Nephron (organoid): ENCODE measurements around the gene NOBOX.
"Not testable (repeated sequence)": the region's sequence is repeated elsewhere in the genome, so short reads cannot be mapped to it uniquely, and the experiment has no call there.

Experiments used
- H3K27ac Mint-ChIP-seq, 3 experiments: 2 replicates each; pipeline ENCODE4 v1.8.0; 2020; ENCODE audit warnings: mixed read lengths in 3 of 3, mild to moderate bottlenecking in 2 of 3, moderate library complexity in 1 of 3
- H3K27me3 Mint-ChIP-seq: 2 replicates; pipeline ENCODE4 v1.8.0; 2021; ENCODE audit warnings: low read depth, mild to moderate bottlenecking, moderate library complexity, mixed read lengths
- H3K36me3 Mint-ChIP-seq: 2 replicates; pipeline ENCODE4 v1.8.0; 2020; ENCODE audit warnings: low read depth, mixed read lengths
- H3K4me1 Mint-ChIP-seq: 2 replicates; pipeline ENCODE4 v1.8.0; 2020; ENCODE audit warnings: mixed read lengths
- H3K4me3 Mint-ChIP-seq, 3 experiments: 2 replicates each; pipeline ENCODE4 v1.8.0; 2020; ENCODE audit warnings: mild to moderate bottlenecking in 3 of 3, mixed read lengths in 3 of 3, moderate library complexity in 2 of 3
- H3K9me3 Mint-ChIP-seq: 2 replicates; pipeline ENCODE4 v1.8.0; 2020; ENCODE audit warnings: mixed read lengths
- TF ChIP-seq, protein P1 (sequence below), 3 experiments: fragments of 200-600 bp; sonication (generic); IDR thresholded peaks; one replicate each; pipeline ENCODE4 v1.5.0; 2021; ENCODE audit warnings: antibody characterized with exemption in 3 of 3; ENCODE audit not compliant: unreplicated experiment in 3 of 3

Gene NOBOX

GRCh38 chr7:144378651-144379050, 24.8 kb downstream of the NOBOX start:
- TF ChIP-seq, protein P1, sequence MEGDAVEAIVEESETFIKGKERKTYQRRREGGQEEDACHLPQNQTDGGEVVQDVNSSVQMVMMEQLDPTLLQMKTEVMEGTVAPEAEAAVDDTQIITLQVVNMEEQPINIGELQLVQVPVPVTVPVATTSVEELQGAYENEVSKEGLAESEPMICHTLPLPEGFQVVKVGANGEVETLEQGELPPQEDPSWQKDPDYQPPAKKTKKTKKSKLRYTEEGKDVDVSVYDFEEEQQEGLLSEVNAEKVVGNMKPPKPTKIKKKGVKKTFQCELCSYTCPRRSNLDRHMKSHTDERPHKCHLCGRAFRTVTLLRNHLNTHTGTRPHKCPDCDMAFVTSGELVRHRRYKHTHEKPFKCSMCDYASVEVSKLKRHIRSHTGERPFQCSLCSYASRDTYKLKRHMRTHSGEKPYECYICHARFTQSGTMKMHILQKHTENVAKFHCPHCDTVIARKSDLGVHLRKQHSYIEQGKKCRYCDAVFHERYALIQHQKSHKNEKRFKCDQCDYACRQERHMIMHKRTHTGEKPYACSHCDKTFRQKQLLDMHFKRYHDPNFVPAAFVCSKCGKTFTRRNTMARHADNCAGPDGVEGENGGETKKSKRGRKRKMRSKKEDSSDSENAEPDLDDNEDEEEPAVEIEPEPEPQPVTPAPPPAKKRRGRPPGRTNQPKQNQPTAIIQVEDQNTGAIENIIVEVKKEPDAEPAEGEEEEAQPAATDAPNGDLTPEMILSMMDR (IDR thresholded peaks at IDR 0.05; ENCODE audit: unreplicated experiment in 3 of 3): no peak
- Mint-ChIP-seq H3K4me3 (no peak overlapping the region), H3K9me3 (no peaks in the 10 kb centered on the region), H3K4me1 (no peaks in the 10 kb centered on the region), H3K27me3 (no peaks in the 10 kb centered on the region), H3K27ac (no peak overlapping the region), H3K36me3 (peaks cover 25% of the 10 kb centered on the region)

- H3K4me3 Mint-ChIP-seq, H3K4me1 Mint-ChIP-seq, H3K27me3 Mint-ChIP-seq, H3K27ac Mint-ChIP-seq, H3K36me3 Mint-ChIP-seq, H3K9me3 Mint-ChIP-seq: not testable (repeated sequence)
These were observed 34.3 kb downstream of the NOBOX start for GRCh38 chr7:144369221-144369620.

- H3K9me3 Mint-ChIP-seq, H3K27me3 Mint-ChIP-seq, H3K4me1 Mint-ChIP-seq, H3K4me3 Mint-ChIP-seq, H3K27ac Mint-ChIP-seq, H3K36me3 Mint-ChIP-seq: not testable (repeated sequence)
These were observed 36.2 kb downstream of the NOBOX start for GRCh38 chr7:144367250-144367649.

DNA sequence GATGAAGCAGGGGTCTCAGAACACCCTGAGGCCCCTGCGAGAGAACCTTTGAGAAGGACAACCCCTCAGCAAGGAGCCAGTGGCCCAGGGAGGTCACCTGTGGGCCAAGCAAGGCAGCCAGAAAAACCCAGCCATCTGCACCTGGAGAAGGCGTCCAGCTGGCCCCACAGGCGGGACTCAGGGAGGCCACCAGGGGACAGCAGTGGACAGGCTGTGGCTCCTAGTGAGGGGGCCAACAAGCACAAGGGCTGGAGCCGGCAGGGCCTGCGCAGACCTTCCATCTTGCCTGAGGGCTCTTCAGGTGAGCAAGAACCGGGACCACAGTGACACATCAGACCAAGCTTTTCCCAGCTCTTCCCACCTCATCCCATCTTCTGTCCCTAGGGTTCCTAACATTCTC, 38.0 kb downstream of the NOBOX start:
- not testable (repeated sequence) for H3K9me3 Mint-ChIP-seq, H3K27me3 Mint-ChIP-seq, H3K36me3 Mint-ChIP-seq, H3K27ac Mint-ChIP-seq, H3K4me1 Mint-ChIP-seq, H3K4me3 Mint-ChIP-seq

- not testable (repeated sequence) for H3K9me3 Mint-ChIP-seq, H3K4me3 Mint-ChIP-seq, H3K4me1 Mint-ChIP-seq, H3K27me3 Mint-ChIP-seq, H3K27ac Mint-ChIP-seq, H3K36me3 Mint-ChIP-seq
These were observed 41.4 kb downstream of the NOBOX start for GRCh38 chr7:144362061-144362460.

GRCh38 chr7:144356860-144357259, 46.6 kb downstream of the NOBOX start:
- H3K9me3 Mint-ChIP-seq, H3K27me3 Mint-ChIP-seq, H3K4me3 Mint-ChIP-seq, H3K36me3 Mint-ChIP-seq, H3K4me1 Mint-ChIP-seq, H3K27ac Mint-ChIP-seq: not testable (repeated sequence)

GRCh38 chr7:144356185-144356584, 47.3 kb downstream of the NOBOX start:
- not testable (repeated sequence) for H3K36me3 Mint-ChIP-seq, H3K27ac Mint-ChIP-seq, H3K27me3 Mint-ChIP-seq, H3K9me3 Mint-ChIP-seq, H3K4me1 Mint-ChIP-seq, H3K4me3 Mint-ChIP-seq

- not testable (repeated sequence) for H3K36me3 Mint-ChIP-seq, H3K4me1 Mint-ChIP-seq, H3K9me3 Mint-ChIP-seq, H3K27me3 Mint-ChIP-seq
- Mint-ChIP-seq H3K27ac (peak within 1 kb of the TSS; percentile 90 to 95 (median 94)), H3K4me3 (peak within 1 kb of the TSS; percentile 88 to 93 (median 90))
These were observed 48.2 kb downstream of the NOBOX start, which contains the start of gene ARHGEF5 for GRCh38 chr7:144355176-144355822. TSS of gene ARHGEF5 (plus strand) at chr7:144355402. CDS start at chr7:144362670, 7,268 bp downstream.

DNA sequence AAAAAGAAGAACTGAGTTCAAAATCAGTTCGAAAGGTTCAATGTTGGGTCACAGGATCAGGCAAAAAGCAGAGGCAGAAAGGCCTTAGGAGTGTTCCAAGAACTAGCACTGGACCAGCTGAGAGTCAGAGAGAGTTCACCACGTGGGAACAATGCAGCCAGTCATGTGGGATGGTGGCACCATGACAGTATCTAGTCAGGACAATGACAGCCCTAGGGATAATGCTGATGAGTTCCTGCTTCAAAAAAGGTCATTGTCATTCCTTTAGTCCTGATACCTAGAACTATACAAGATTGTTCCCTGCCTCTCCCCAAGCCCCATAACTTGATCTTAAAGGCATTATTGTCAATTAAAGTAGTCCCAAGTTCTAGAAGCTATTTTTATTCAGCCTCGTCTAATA, 51.8 kb downstream of the NOBOX start:
- H3K4me3 Mint-ChIP-seq, H3K36me3 Mint-ChIP-seq, H3K4me1 Mint-ChIP-seq, H3K27me3 Mint-ChIP-seq, H3K9me3 Mint-ChIP-seq: not testable (repeated sequence)
- peak overlapping the region in 1 of 3 experiments; percentile 28 for H3K27ac Mint-ChIP-seq

DNA sequence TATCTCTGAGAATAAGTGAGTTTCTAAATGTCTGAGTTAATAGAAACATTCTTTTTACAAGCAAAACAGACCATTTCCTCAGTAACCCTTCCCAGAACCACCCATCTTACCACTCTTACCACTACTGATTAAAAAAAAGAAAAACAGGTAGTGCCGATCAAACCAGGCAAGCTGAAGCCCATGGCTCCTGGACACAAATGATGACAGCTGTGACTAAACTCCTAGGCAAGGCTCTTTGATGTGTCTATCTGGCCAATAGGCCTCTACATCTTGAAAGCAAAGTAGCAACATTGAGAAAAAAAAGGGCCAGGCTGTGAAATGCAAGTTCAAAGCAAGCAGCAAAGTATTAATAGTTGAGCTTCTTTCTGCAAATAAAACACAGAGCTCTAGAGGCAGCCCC, 54.9 kb downstream of the NOBOX start:
- not testable (repeated sequence) for H3K27ac Mint-ChIP-seq, H3K36me3 Mint-ChIP-seq, H3K27me3 Mint-ChIP-seq

More for the DNA sequence above, 54.9 kb downstream of the NOBOX start:
- H3K4me1 Mint-ChIP-seq, H3K4me3 Mint-ChIP-seq, H3K9me3 Mint-ChIP-seq: not testable (repeated sequence)
